Measurements from ENCODE around the gene MEIOB.
"Not testable (repeated sequence)": the region's sequence is repeated elsewhere in the genome, so short reads cannot be mapped to it uniquely, and the experiment has no call there.

MEIOB gene

GRCh38 chr16:1903845-1904840, 32.2 kb upstream of the MEIOB start:
- intact Hi-C loops (cut with DNase I; ENCODE audit: low total_unique reads): no loop called here
- H3K36me3 ChIP-seq: no peaks in the 10 kb centered on the region
- H3K4me1 ChIP-seq: no peaks in the 10 kb centered on the region
- DNase-seq: no peak
- H3K4me3 ChIP-seq: no peak overlapping the region
- no peaks in the 10 kb centered on the region for H3K9me3 ChIP-seq
- no peak overlapping the region for H3K27ac ChIP-seq
- H3K27me3 ChIP-seq: peaks cover 0 to 64% of the 10 kb centered on the region in 2 donors
- TF ChIP-seq CTCF (IDR thresholded peaks at IDR 0.05): no peak

- Histone ChIP-seq H3K4me3 (no peak overlapping the region), H3K9me3 (no peaks in the 10 kb centered on the region), H3K27me3 (peaks cover 0 to 64% of the 10 kb centered on the region in 2 donors), H3K36me3 (no peaks in the 10 kb centered on the region), H3K27ac (no peak overlapping the region), H3K4me1 (no peaks in the 10 kb centered on the region)
- no peak for DNase-seq
- TF ChIP-seq CTCF (IDR thresholded peaks at IDR 0.05): no peak
- intact Hi-C loops (cut with DNase I; ENCODE audit: low total_unique reads): no loop called here
These were observed 31.2 kb upstream of the MEIOB start for GRCh38 chr16:1903220-1903574.

GRCh38 chr16:1902547-1903219, 30.7 kb upstream of the MEIOB start:
- Histone ChIP-seq H3K4me3 (no peak overlapping the region), H3K36me3 (no peaks in the 10 kb centered on the region), H3K4me1 (no peaks in the 10 kb centered on the region), H3K27me3 (peaks cover 0 to 62% of the 10 kb centered on the region in 2 donors), H3K9me3 (no peaks in the 10 kb centered on the region), H3K27ac (no peak overlapping the region)
- no peak for DNase-seq
- TF ChIP-seq CTCF (IDR thresholded peaks at IDR 0.05): no peak
- intact Hi-C loops (cut with DNase I; ENCODE audit: low total_unique reads): no loop called here

- TF ChIP-seq CTCF (IDR thresholded peaks at IDR 0.05): no peak
- intact Hi-C loops (cut with DNase I; ENCODE audit: low total_unique reads): no loop called here
- H3K27me3 ChIP-seq: peaks cover 0 to 59% of the 10 kb centered on the region in 2 donors
These were observed 28.4 kb upstream of the MEIOB start for GRCh38 chr16:1900452-1900774.

GRCh38 chr16:1899641-1900451, 27.9 kb upstream of the MEIOB start:
- no peak for DNase-seq
- intact Hi-C loops (cut with DNase I; ENCODE audit: low total_unique reads): no loop called here
- H3K36me3 ChIP-seq: no peaks in the 10 kb centered on the region
- H3K4me1 ChIP-seq: no peaks in the 10 kb centered on the region
- H3K27ac ChIP-seq: no peak overlapping the region
- H3K9me3 ChIP-seq: no peaks in the 10 kb centered on the region
- no peak for TF ChIP-seq CTCF (IDR thresholded peaks at IDR 0.05)
- peaks cover 0 to 56% of the 10 kb centered on the region in 2 donors for H3K27me3 ChIP-seq
- H3K4me3 ChIP-seq: no peak overlapping the region

More at GRCh38 chr16:1900452-1900774, 28.4 kb upstream of the MEIOB start:
- H3K36me3 ChIP-seq: no peaks in the 10 kb centered on the region
- no peaks in the 10 kb centered on the region for H3K4me1 ChIP-seq
- no peak for DNase-seq
- H3K27ac ChIP-seq: no peak overlapping the region
- H3K4me3 ChIP-seq: no peak overlapping the region
- no peaks in the 10 kb centered on the region for H3K9me3 ChIP-seq

GRCh38 chr16:1897692-1898091, 25.7 kb upstream of the MEIOB start:
- DNase-seq; H3K4me1 ChIP-seq; H3K27ac ChIP-seq; intact Hi-C loops (cut with DNase I; ENCODE audit: low total_unique reads); H3K4me3 ChIP-seq; H3K9me3 ChIP-seq; H3K36me3 ChIP-seq: not testable (repeated sequence)
- H3K27me3 ChIP-seq: peaks cover 0 to 44% of the 10 kb centered on the region in 2 donors

Data from tibial artery (tissue), 4 donors.